Measurements from ENCODE around the gene NPTX1.

NPTX1 gene

GRCh38 chr17:80518392-80518791 lies 42.0 kb upstream of the NPTX1 start:
- TF ChIP-seq CTCF (IDR thresholded peaks at IDR 0.05; ENCODE audit: control insufficient read depth, extremely low read depth, insufficient read depth) = no peak
- H3K4me3 ChIP-seq (ENCODE audit: low read depth, low read length) = no peak overlapping the region
- DNase-seq (ENCODE audit: low read depth) = no peak

GRCh38 chr17:80517641-80518040 lies 41.2 kb upstream of the NPTX1 start:
- DNase-seq (ENCODE audit: low read depth) = no peak
- no peak overlapping the region for H3K4me3 ChIP-seq (ENCODE audit: low read depth, low read length)
- TF ChIP-seq CTCF (IDR thresholded peaks at IDR 0.05; ENCODE audit: control insufficient read depth, extremely low read depth, insufficient read depth) = no peak

GRCh38 chr17:80516171-80516932 lies 39.9 kb upstream of the NPTX1 start:
- no peak for DNase-seq (ENCODE audit: low read depth)
- no peak overlapping the region for H3K4me3 ChIP-seq (ENCODE audit: low read depth, low read length)
- TF ChIP-seq CTCF (IDR thresholded peaks at IDR 0.05; ENCODE audit: control insufficient read depth, extremely low read depth, insufficient read depth) = no peak

GRCh38 chr17:80513892-80514291 lies 37.5 kb upstream of the NPTX1 start:
- TF ChIP-seq CTCF (IDR thresholded peaks at IDR 0.05; ENCODE audit: control insufficient read depth, extremely low read depth, insufficient read depth) = no peak
- no peak for DNase-seq (ENCODE audit: low read depth)
- H3K4me3 ChIP-seq (ENCODE audit: low read depth, low read length) = no peak overlapping the region

GRCh38 chr17:80513201-80513600 lies 36.8 kb upstream of the NPTX1 start:
- no peak for DNase-seq (ENCODE audit: low read depth)
- no peak for TF ChIP-seq CTCF (IDR thresholded peaks at IDR 0.05; ENCODE audit: control insufficient read depth, extremely low read depth, insufficient read depth)
- H3K4me3 ChIP-seq (ENCODE audit: low read depth, low read length) = no peak overlapping the region

GRCh38 chr17:80512233-80512632 lies 35.8 kb upstream of the NPTX1 start:
- no peak for DNase-seq (ENCODE audit: low read depth)
- TF ChIP-seq CTCF (IDR thresholded peaks at IDR 0.05; ENCODE audit: control insufficient read depth, extremely low read depth, insufficient read depth) = no peak
- H3K4me3 ChIP-seq (ENCODE audit: low read depth, low read length) = no peak overlapping the region
